ENCODE measurements around the gene TEAD3. TPM values are rescaled to one million over a fixed set of nuclear protein-coding genes. Genes with fewer than 3 reads are reported as not detected.

TEAD3 gene
- 10 to 100 TPM; 25.8 to 54.3 (median 37.1) TPM for total RNA-seq
- 10 to 100 TPM; 26.6 to 34.1 TPM for polyA plus RNA-seq
- long read RNA-seq, donor 1, partial matches to known transcripts = 19 of 40 reads
- long read RNA-seq, donor 1, other reads (novel, unspliced or antisense) = 21 of 40 reads
- long read RNA-seq, donor 2, partial matches to known transcripts = 25 of 40 reads
- long read RNA-seq, donor 2, other reads (novel, unspliced or antisense) = 15 of 40 reads
- long read RNA-seq, donor 3, partial matches to known transcripts = 19 of 36 reads
- long read RNA-seq, donor 3, other reads (novel, unspliced or antisense) = 17 of 36 reads

GRCh38 chr6:35496841-35497570 is at the start of gene TEAD3:
Gene TEAD3 (minus strand): TSS chr6:35497079.
- WGBS, 4 donors = 0 to 1% (median 1%) methylated on average over 16 to 93 of the region's 98 CpGs
- H3K9me3 ChIP-seq = no peaks in the 10 kb centered on the region
- no peaks in the 10 kb centered on the region for H3K36me3 ChIP-seq
- intact Hi-C loops (cut with DNase I) = loop anchor here in 1 of 10 donors (2.0 kb wide), 1 partner anchor 28 kb away; the partner anchor contains the start of gene RPL10A
- peaks cover 0 to 69% (median 38%) of the 10 kb centered on the region in 12 donors for H3K4me1 ChIP-seq
- peak within 1 kb of the TSS; percentile 88 to 100 (median 93) for H3K27ac ChIP-seq
- DNase-seq (peak; percentile 65 to 80 (median 70)), ATAC-seq (peak in 3 of 4 donors; percentile 13 to 62 (median 57))
- TF ChIP-seq CTCF (IDR thresholded peaks at IDR 0.05) = peak in 3 of 12 donors; percentile 15 to 21 (median 15)
- peak in 1 of 2 donors; percentile 43 for TF ChIP-seq POLR2A (IDR thresholded peaks at IDR 0.05)
- peak within 1 kb of the TSS; percentile 66 to 97 (median 84) for H3K4me3 ChIP-seq
- H3K27me3 ChIP-seq = peaks cover 0 to 60% (median 0%) of the 10 kb centered on the region in 9 donors

GRCh38 chr6:35544769-35545361 is 48.0 kb upstream of the TEAD3 start:
- no peak for ATAC-seq
- TF ChIP-seq CTCF (IDR thresholded peaks at IDR 0.05) = no peak
- TF ChIP-seq POLR2A (IDR thresholded peaks at IDR 0.05) = no peak
- intact Hi-C loops (cut with DNase I) = no loop called here

GRCh38 chr6:35543459-35544193 is 46.7 kb upstream of the TEAD3 start:
- Histone ChIP-seq H3K27me3 (peaks cover 0 to 23% (median 3%) of the 10 kb centered on the region in 9 donors), H3K4me3 (no peak overlapping the region), H3K36me3 (no peaks in the 10 kb centered on the region), H3K4me1 (no peaks in the 10 kb centered on the region), H3K27ac (no peak overlapping the region), H3K9me3 (peaks cover 0 to 14% (median 0%) of the 10 kb centered on the region in 12 donors)
- ATAC-seq (no peak), DNase-seq (no peak)
- intact Hi-C loops (cut with DNase I) = no loop called here
- no peak for TF ChIP-seq CTCF (IDR thresholded peaks at IDR 0.05)
- TF ChIP-seq POLR2A (IDR thresholded peaks at IDR 0.05) = no peak
- WGBS, 4 donors = 79 to 81% (median 80%) methylated on average over 16 of the region's 16 CpGs

More at GRCh38 chr6:35544769-35545361, 48.0 kb upstream of the TEAD3 start:
- WGBS, 4 donors = 56 to 67% (median 65%) methylated on average over 13 of the region's 13 CpGs
- peaks cover 0 to 23% (median 3%) of the 10 kb centered on the region in 9 donors for H3K27me3 ChIP-seq
- H3K4me3 ChIP-seq = no peak overlapping the region
- H3K27ac ChIP-seq = no peak overlapping the region
- no peaks in the 10 kb centered on the region for H3K36me3 ChIP-seq
- H3K9me3 ChIP-seq = peaks cover 0 to 18% (median 0%) of the 10 kb centered on the region in 12 donors
- no peaks in the 10 kb centered on the region for H3K4me1 ChIP-seq
- DNase-seq = no peak
